Effector memory CD4-positive, alpha-beta T cell (primary cell): ENCODE measurements around the gene C14orf180.

ENCODE experiments used
- DNase-seq, 3 donors: peaks; one replicate each; pipeline ENCODE4 v3.0.0-alpha.2; 2020
- H3K27ac ChIP-seq: 2 replicates; pipeline ENCODE4 v1.7.0; 2013; ENCODE audit warnings: mild to moderate bottlenecking, low read length, moderate library complexity; ENCODE audit not compliant: insufficient read depth, poor library complexity, severe bottlenecking
- H3K27me3 ChIP-seq: replicated peaks from 2 replicates; pipeline ENCODE4 v1.7.0; 2013; ENCODE audit warnings: mild to moderate bottlenecking, low read length; ENCODE audit not compliant: insufficient read depth, control insufficient read depth, poor library complexity, severe bottlenecking
- H3K36me3 ChIP-seq: 2 replicates; pipeline ENCODE4 v1.7.0; 2013; ENCODE audit warnings: mild to moderate bottlenecking, low read length, moderate library complexity; ENCODE audit not compliant: control insufficient read depth, insufficient read depth
- H3K4me1 ChIP-seq: 2 replicates; pipeline ENCODE4 v1.7.0; 2013; ENCODE audit warnings: low read length, mild to moderate bottlenecking; ENCODE audit not compliant: control insufficient read depth, insufficient read depth, poor library complexity, severe bottlenecking
- H3K4me3 ChIP-seq: 2 replicates; pipeline ENCODE4 v1.7.0; 2013; ENCODE audit warnings: low read length, low read depth, mild to moderate bottlenecking; ENCODE audit not compliant: insufficient read depth, poor library complexity, severe bottlenecking
- H3K9me3 ChIP-seq: 2 replicates; pipeline ENCODE4 v1.7.0; 2013; ENCODE audit warnings: mild to moderate bottlenecking, low read length, moderate library complexity; ENCODE audit not compliant: control insufficient read depth

The C14orf180 gene

GRCh38 chr14:104593710-104594136 lies 14.2 kb downstream of the C14orf180 start:
- Histone ChIP-seq H3K9me3 (no peaks in the 10 kb centered on the region), H3K27ac (no peak overlapping the region), H3K4me1 (no peaks in the 10 kb centered on the region), H3K4me3 (no peak overlapping the region), H3K27me3 (peaks cover 3% of the 10 kb centered on the region), H3K36me3 (no peaks in the 10 kb centered on the region)
- no peak for DNase-seq

- Histone ChIP-seq H3K4me1 (no peaks in the 10 kb centered on the region), H3K27ac (no peak overlapping the region), H3K36me3 (no peaks in the 10 kb centered on the region), H3K4me3 (no peak overlapping the region), H3K9me3 (no peaks in the 10 kb centered on the region), H3K27me3 (peaks cover 3% of the 10 kb centered on the region)
- no peak for DNase-seq
Measured at GRCh38 chr14:104594310-104595046, 14.9 kb downstream of the C14orf180 start.

GRCh38 chr14:104595116-104595675 lies 15.6 kb downstream of the C14orf180 start:
- no peak for DNase-seq
- Histone ChIP-seq H3K27me3 (peaks cover 3% of the 10 kb centered on the region), H3K27ac (no peak overlapping the region), H3K4me3 (no peak overlapping the region), H3K9me3 (no peaks in the 10 kb centered on the region), H3K4me1 (no peaks in the 10 kb centered on the region), H3K36me3 (no peaks in the 10 kb centered on the region)

- no peak overlapping the region for H3K4me3 ChIP-seq
- H3K27me3 ChIP-seq = peaks cover 3% of the 10 kb centered on the region
- no peaks in the 10 kb centered on the region for H3K36me3 ChIP-seq
- no peaks in the 10 kb centered on the region for H3K4me1 ChIP-seq
- DNase-seq = no peak
- no peaks in the 10 kb centered on the region for H3K9me3 ChIP-seq
- no peak overlapping the region for H3K27ac ChIP-seq
Measured at GRCh38 chr14:104595911-104596450, 16.4 kb downstream of the C14orf180 start.

- no peaks in the 10 kb centered on the region for H3K9me3 ChIP-seq
- H3K27ac ChIP-seq = no peak overlapping the region
- peaks cover 3% of the 10 kb centered on the region for H3K27me3 ChIP-seq
- H3K4me1 ChIP-seq = no peaks in the 10 kb centered on the region
- no peak for DNase-seq
- no peak overlapping the region for H3K4me3 ChIP-seq
- no peaks in the 10 kb centered on the region for H3K36me3 ChIP-seq
Measured at GRCh38 chr14:104596451-104596918, 16.9 kb downstream of the C14orf180 start.

GRCh38 chr14:104596927-104597351 lies 17.4 kb downstream of the C14orf180 start:
- no peaks in the 10 kb centered on the region for H3K9me3 ChIP-seq
- no peak overlapping the region for H3K27ac ChIP-seq
- H3K27me3 ChIP-seq = peaks cover 3% of the 10 kb centered on the region
- no peaks in the 10 kb centered on the region for H3K4me1 ChIP-seq
- H3K4me3 ChIP-seq = no peak overlapping the region
- DNase-seq = no peak
- no peaks in the 10 kb centered on the region for H3K36me3 ChIP-seq

- Histone ChIP-seq H3K36me3 (no peaks in the 10 kb centered on the region), H3K4me1 (no peaks in the 10 kb centered on the region), H3K4me3 (no peak overlapping the region), H3K27me3 (peaks cover 6% of the 10 kb centered on the region), H3K27ac (no peak overlapping the region), H3K9me3 (no peaks in the 10 kb centered on the region)
- no peak for DNase-seq
Measured at GRCh38 chr14:104597576-104597975, 18.0 kb downstream of the C14orf180 start.

GRCh38 chr14:104598039-104598909 lies 18.7 kb downstream of the C14orf180 start:
- Histone ChIP-seq H3K4me1 (no peaks in the 10 kb centered on the region), H3K9me3 (no peaks in the 10 kb centered on the region), H3K27me3 (peaks cover 8% of the 10 kb centered on the region)

GRCh38 chr14:104598910-104599273 lies 19.3 kb downstream of the C14orf180 start:
- no peak overlapping the region for H3K27ac ChIP-seq
- H3K36me3 ChIP-seq = no peaks in the 10 kb centered on the region
- no peak for DNase-seq
- H3K4me1 ChIP-seq = no peaks in the 10 kb centered on the region
- no peak overlapping the region for H3K4me3 ChIP-seq
- peaks cover 8% of the 10 kb centered on the region for H3K27me3 ChIP-seq
- H3K9me3 ChIP-seq = no peaks in the 10 kb centered on the region

More at GRCh38 chr14:104598039-104598909, 18.7 kb downstream of the C14orf180 start:
- no peak overlapping the region for H3K27ac ChIP-seq
- no peaks in the 10 kb centered on the region for H3K36me3 ChIP-seq
- DNase-seq = no peak
- no peak overlapping the region for H3K4me3 ChIP-seq
